ENCODE data around the gene TSC2. TPM values are rescaled to one million over a fixed set of nuclear protein-coding genes. Genes with fewer than 3 reads are reported as not detected.

Gene TSC2
- total RNA-seq, 2 donors from 2014 or later: 73.9 to 152 TPM

DNA sequence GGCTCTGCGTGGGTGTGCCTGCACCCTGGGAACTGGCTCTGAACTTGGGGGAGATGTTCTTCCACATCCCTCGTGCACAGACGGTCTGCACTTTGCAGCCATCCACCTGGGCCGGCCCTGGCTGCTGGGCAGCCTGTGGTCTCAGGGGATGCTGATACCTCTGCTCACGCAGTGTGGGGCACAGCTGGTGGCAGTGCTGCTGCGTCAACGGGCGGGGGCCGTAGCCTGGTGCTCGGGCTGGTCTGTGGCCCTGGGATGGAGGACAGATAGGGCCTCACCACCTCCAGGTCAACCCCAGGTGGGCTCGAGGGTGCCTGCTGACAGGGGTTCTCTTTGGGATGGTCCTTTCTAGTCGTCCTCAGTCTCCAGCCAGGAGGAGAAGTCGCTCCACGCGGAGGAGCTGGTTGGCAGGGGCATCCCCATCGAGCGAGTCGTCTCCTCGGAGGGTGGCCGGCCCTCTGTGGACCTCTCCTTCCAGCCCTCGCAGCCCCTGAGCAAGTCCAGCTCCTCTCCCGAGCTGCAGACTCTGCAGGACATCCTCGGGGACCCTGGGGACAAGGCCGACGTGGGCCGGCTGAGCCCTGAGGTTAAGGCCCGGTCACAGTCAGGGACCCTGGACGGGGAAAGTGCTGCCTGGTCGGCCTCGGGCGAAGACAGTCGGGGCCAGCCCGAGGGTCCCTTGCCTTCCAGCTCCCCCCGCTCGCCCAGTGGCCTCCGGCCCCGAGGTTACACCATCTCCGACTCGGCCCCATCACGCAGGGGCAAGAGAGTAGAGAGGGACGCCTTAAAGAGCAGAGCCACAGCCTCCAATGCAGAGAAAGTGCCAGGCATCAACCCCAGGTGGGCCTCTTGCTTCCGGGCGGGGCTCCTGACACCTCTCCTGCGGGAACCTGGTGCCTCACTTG, 36.3 kb downstream of the TSC2 start:
- peaks cover 20% of the 10 kb centered on the region for H3K4me1 ChIP-seq
- intact Hi-C loops (cut with DNase I): loop anchor here (10.0 kb wide), 1 partner anchor 59 kb away; the partner anchor contains the start of gene NHERF2
- H3K27me3 ChIP-seq: no peaks in the 10 kb centered on the region
- no peak overlapping the region for H3K27ac ChIP-seq
- H3K4me3 ChIP-seq: no peak overlapping the region
- DNase-seq: no peak
- H3K36me3 ChIP-seq (replicated peaks in 1 of 2; ENCODE audit: insufficient read depth in 1 of 2, low read depth in 2 of 2): peaks cover 4 to 10% of the 10 kb centered on the region in 2 donors
- ATAC-seq: no peak
- H3K9me3 ChIP-seq: no peaks in the 10 kb centered on the region
- no peak for TF ChIP-seq POLR2A (IDR thresholded peaks at IDR 0.05)
- TF ChIP-seq, protein P1, sequence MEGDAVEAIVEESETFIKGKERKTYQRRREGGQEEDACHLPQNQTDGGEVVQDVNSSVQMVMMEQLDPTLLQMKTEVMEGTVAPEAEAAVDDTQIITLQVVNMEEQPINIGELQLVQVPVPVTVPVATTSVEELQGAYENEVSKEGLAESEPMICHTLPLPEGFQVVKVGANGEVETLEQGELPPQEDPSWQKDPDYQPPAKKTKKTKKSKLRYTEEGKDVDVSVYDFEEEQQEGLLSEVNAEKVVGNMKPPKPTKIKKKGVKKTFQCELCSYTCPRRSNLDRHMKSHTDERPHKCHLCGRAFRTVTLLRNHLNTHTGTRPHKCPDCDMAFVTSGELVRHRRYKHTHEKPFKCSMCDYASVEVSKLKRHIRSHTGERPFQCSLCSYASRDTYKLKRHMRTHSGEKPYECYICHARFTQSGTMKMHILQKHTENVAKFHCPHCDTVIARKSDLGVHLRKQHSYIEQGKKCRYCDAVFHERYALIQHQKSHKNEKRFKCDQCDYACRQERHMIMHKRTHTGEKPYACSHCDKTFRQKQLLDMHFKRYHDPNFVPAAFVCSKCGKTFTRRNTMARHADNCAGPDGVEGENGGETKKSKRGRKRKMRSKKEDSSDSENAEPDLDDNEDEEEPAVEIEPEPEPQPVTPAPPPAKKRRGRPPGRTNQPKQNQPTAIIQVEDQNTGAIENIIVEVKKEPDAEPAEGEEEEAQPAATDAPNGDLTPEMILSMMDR (IDR thresholded peaks at IDR 0.05): no peak
- 91 to 92% methylated on average over 10 to 43 of the region's 44 CpGs for WGBS, 2 donors

DNA sequence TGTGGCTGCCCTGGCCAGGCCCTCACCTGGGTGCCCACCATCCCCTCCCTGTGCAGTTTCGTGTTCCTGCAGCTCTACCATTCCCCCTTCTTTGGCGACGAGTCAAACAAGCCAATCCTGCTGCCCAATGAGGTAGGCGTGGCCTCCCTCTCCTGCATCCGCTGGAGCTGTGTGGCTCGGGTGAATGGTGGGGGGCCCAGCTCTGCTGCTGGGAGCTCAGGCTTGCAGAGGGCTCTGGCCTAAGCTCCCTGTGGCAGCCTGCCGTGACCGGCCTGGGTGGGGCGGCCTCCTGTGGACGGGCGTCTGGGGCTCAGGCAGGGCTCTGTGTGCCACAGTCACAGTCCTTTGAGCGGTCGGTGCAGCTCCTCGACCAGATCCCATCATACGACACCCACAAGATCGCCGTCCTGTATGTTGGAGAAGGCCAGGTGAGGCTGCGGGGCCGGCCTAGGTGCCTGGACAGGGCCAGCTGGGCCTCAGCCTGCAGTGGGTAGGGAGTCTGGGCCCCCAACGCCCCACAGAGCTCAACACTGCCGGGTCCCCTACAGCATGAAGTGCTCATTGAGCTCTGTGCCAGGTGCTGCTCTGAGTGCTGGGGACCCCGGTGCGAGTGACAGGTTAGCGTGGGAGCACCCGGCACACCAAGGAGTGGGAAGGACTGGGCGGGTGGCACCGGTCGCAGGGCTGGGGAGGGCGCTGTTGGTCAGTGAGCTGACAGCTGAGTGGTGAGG, 37.3 kb downstream of the TSC2 start:
- peaks cover 4 to 10% of the 10 kb centered on the region in 2 donors for H3K36me3 ChIP-seq (replicated peaks in 1 of 2; ENCODE audit: insufficient read depth in 1 of 2, low read depth in 2 of 2)
- TF ChIP-seq, protein P1 (IDR thresholded peaks at IDR 0.05): no peak
- no peak for TF ChIP-seq POLR2A (IDR thresholded peaks at IDR 0.05)
- peaks cover 30% of the 10 kb centered on the region for H3K4me1 ChIP-seq
- no peaks in the 10 kb centered on the region for H3K9me3 ChIP-seq
- H3K27ac ChIP-seq: no peak overlapping the region
- no peaks in the 10 kb centered on the region for H3K27me3 ChIP-seq
- ATAC-seq (no peak), DNase-seq (no peak)
- intact Hi-C loops (cut with DNase I): loop anchor here (10.0 kb wide), 1 partner anchor 60 kb away; the partner anchor contains the start of gene NHERF2
- 92 to 93% methylated on average over 6 to 26 of the region's 29 CpGs for WGBS, 2 donors
- no peak overlapping the region for H3K4me3 ChIP-seq

- Histone ChIP-seq H3K9me3 (no peaks in the 10 kb centered on the region), H3K27me3 (no peaks in the 10 kb centered on the region), H3K4me3 (no peak overlapping the region), H3K36me3 (replicated peaks in 1 of 2; ENCODE audit: insufficient read depth in 1 of 2, low read depth in 2 of 2) (peaks cover 4 to 10% of the 10 kb centered on the region in 2 donors), H3K27ac (no peak overlapping the region), H3K4me1 (peaks cover 36% of the 10 kb centered on the region)
- ATAC-seq: no peak
- intact Hi-C loops (cut with DNase I): loop anchor here (10.0 kb wide), 1 partner anchor 61 kb away; the partner anchor contains the start of gene NHERF2
- WGBS, 2 donors: 70 to 88% methylated on average over 2 to 13 of the region's 14 CpGs
- DNase-seq: no peak
- TF ChIP-seq, protein P1 (IDR thresholded peaks at IDR 0.05): no peak
- no peak for TF ChIP-seq POLR2A (IDR thresholded peaks at IDR 0.05)
These were observed 37.9 kb downstream of the TSC2 start for GRCh38 chr16:2085669-2086068.

DNA sequence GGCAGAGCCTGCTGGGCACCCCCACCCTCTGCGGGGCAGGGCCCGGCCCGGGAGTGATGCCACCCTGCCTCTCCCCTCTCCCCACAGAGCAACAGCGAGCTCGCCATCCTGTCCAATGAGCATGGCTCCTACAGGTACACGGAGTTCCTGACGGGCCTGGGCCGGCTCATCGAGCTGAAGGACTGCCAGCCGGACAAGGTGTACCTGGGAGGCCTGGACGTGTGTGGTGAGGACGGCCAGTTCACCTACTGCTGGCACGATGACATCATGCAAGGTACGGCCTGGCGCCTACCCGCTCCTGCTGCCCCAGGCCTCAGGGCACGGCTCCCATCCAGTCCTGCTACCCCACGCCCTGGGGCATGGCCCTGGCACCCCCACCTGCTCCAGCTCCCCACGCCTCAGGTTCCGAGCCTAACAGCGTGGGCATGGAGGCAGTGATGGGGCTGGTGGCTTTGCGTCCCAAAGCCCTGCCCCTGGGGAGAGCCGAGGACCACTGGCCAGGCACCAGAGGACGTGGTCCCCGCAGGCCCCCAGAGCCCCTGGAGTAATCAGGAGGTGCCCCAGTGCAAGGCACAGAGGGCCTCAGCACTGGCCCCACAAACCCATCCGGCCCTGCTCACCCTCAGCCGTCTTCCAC, 38.4 kb downstream of the TSC2 start:
- Histone ChIP-seq H3K4me3 (no peak overlapping the region), H3K36me3 (replicated peaks in 1 of 2; ENCODE audit: insufficient read depth in 1 of 2, low read depth in 2 of 2) (peaks cover 4 to 10% of the 10 kb centered on the region in 2 donors), H3K27me3 (no peaks in the 10 kb centered on the region), H3K4me1 (peaks cover 38% of the 10 kb centered on the region), H3K9me3 (no peaks in the 10 kb centered on the region), H3K27ac (no peak overlapping the region)
- DNase-seq (no peak), ATAC-seq (no peak)
- intact Hi-C loops (cut with DNase I): loop anchor here (10.0 kb wide), 1 partner anchor 61 kb away; the partner anchor contains the start of gene NHERF2
- TF ChIP-seq POLR2A (IDR thresholded peaks at IDR 0.05): no peak
- TF ChIP-seq, protein P1 (IDR thresholded peaks at IDR 0.05): no peak
- WGBS, 2 donors: 92% methylated on average over 23 of the region's 27 CpGs; no CpG with 5 or more reads in 1 of the 2 donors
